DMS153 treated with DMSO at 0.1 percent for 48 hours (cell line): ENCODE data around the gene EPHA1.
"Not testable (repeated sequence)": the region's sequence is repeated elsewhere in the genome, so short reads cannot be mapped to it uniquely, and the experiment has no call there.

Source experiments
- DNase-seq: peaks from one replicate; lab custom pipeline; 2025; ENCODE audit not compliant: unreplicated experiment; lab: John Stamatoyannopoulos, UW

The EPHA1 gene

GRCh38 chr7:143431109-143431508, 22.5 kb upstream of the EPHA1 start:
- no peak for DNase-seq

GRCh38 chr7:143429770-143430698, 21.4 kb upstream of the EPHA1 start:
- DNase-seq, result no peak

GRCh38 chr7:143426479-143427142, 18.0 kb upstream of the EPHA1 start:
- no peak for DNase-seq

GRCh38 chr7:143424476-143424875, 15.8 kb upstream of the EPHA1 start:
- not testable (repeated sequence) for DNase-seq

- no peak for DNase-seq
These were observed 13.4 kb upstream of the EPHA1 start for GRCh38 chr7:143422033-143422432.

GRCh38 chr7:143420624-143421023, 12.0 kb upstream of the EPHA1 start:
- DNase-seq, result not testable (repeated sequence)

GRCh38 chr7:143419880-143420279, 11.2 kb upstream of the EPHA1 start:
- DNase-seq, result no peak

- no peak for DNase-seq
These were observed 10.2 kb upstream of the EPHA1 start for GRCh38 chr7:143418681-143419458.

- no peak for DNase-seq
These were observed 9.2 kb upstream of the EPHA1 start for GRCh38 chr7:143417734-143418383.

GRCh38 chr7:143416565-143417149, 8.0 kb upstream of the EPHA1 start:
- DNase-seq, result peak; percentile 33

- no peak for DNase-seq
These were observed 7.2 kb upstream of the EPHA1 start for GRCh38 chr7:143415742-143416397.

GRCh38 chr7:143415209-143415608, 6.6 kb upstream of the EPHA1 start:
- not testable (repeated sequence) for DNase-seq

GRCh38 chr7:143413123-143413522, 4.5 kb upstream of the EPHA1 start:
- no peak for DNase-seq

- no peak for DNase-seq
These were observed 3.5 kb upstream of the EPHA1 start for GRCh38 chr7:143411976-143412708.

GRCh38 chr7:143410521-143411004, 1.9 kb upstream of the EPHA1 start:
- no peak for DNase-seq

- no peak for DNase-seq
These were observed 387 bp downstream of the EPHA1 start for GRCh38 chr7:143408252-143408685.

GRCh38 chr7:143407287-143408251, 1.1 kb downstream of the EPHA1 start:
- DNase-seq, result no peak

- no peak for DNase-seq
These were observed 2.7 kb downstream of the EPHA1 start for GRCh38 chr7:143406002-143406357.
